MM.1S (cell line): ENCODE data around the gene PLD6.

Experiments
- DNase-seq: peaks from one replicate; pipeline ENCODE4 v3.0.0-alpha.2; 2015
- H2AFZ ChIP-seq: fragments of 300-600 bp; sonication (generic); 2 replicates; pipeline ENCODE4 v1.6.0; 2016; ENCODE audit warnings: antibody characterized with exemption, low read length
- H3F3A ChIP-seq: fragments of 300-600 bp; sonication (generic); 2 replicates; pipeline ENCODE4 v1.6.1; 2016; ENCODE audit warnings: mild to moderate bottlenecking, antibody characterized with exemption, low read length, moderate library complexity, mixed read lengths; ENCODE audit not compliant: insufficient read depth
- H3K27ac ChIP-seq: fragments of 300-600 bp; sonication (generic); 2 replicates; pipeline ENCODE4 v1.5.1; 2016; ENCODE audit warnings: mild to moderate bottlenecking, low read length
- H3K27me3 ChIP-seq: fragments of 300-600 bp; sonication (generic); replicated peaks from 2 replicates; pipeline ENCODE4 v1.6.0; 2016; ENCODE audit warnings: low read length; ENCODE audit not compliant: insufficient read depth
- H3K36me3 ChIP-seq: fragments of 300-600 bp; sonication (generic); replicated peaks from 2 replicates; pipeline ENCODE4 v1.6.1; 2016; ENCODE audit warnings: mild to moderate bottlenecking, low read length, mixed read lengths; ENCODE audit not compliant: insufficient read depth
- H3K4me1 ChIP-seq: fragments of 300-600 bp; sonication (generic); 2 replicates; pipeline ENCODE4 v1.6.1; 2016; ENCODE audit warnings: low read length, mixed read lengths
- H3K4me2 ChIP-seq: fragments of 300-600 bp; sonication (generic); 2 replicates; pipeline ENCODE4 v1.6.0; 2016; ENCODE audit warnings: low read depth, low read length
- H3K4me3 ChIP-seq: fragments of 300-600 bp; sonication (generic); 2 replicates; pipeline ENCODE4 v1.5.1; 2016; ENCODE audit warnings: low read length, mixed read lengths
- H3K79me2 ChIP-seq: fragments of 300-600 bp; sonication (generic); 2 replicates; pipeline ENCODE4 v1.6.1; 2016; ENCODE audit warnings: mixed run types, low read length, mixed read lengths
- H3K9ac ChIP-seq: fragments of 300-600 bp; sonication (generic); 2 replicates; pipeline ENCODE4 v1.6.1; 2016; ENCODE audit warnings: low read length, mixed read lengths
- H3K9me2 ChIP-seq: fragments of 300-600 bp; sonication (generic); replicated peaks from 2 replicates; pipeline ENCODE4 v1.6.1; 2016; ENCODE audit warnings: mild to moderate bottlenecking, low read length, mixed read lengths; ENCODE audit not compliant: insufficient read depth
- H3K9me3 ChIP-seq: fragments of 300-600 bp; sonication (generic); replicated peaks from 2 replicates; pipeline ENCODE4 v1.6.1; 2016; ENCODE audit warnings: mild to moderate bottlenecking, low read length, mixed read lengths; ENCODE audit not compliant: insufficient read depth
- H4K20me1 ChIP-seq: fragments of 300-600 bp; sonication (generic); 2 replicates; pipeline ENCODE4 v1.6.1; 2016; ENCODE audit warnings: mild to moderate bottlenecking, low read length, moderate library complexity, mixed read lengths; ENCODE audit not compliant: insufficient read depth
- CTCF ChIP-seq: fragments of 300-600 bp; sonication (generic); IDR thresholded peaks from 2 replicates; pipeline ENCODE4 v1.5.1; 2016; ENCODE audit warnings: antibody characterized with exemption, low read length, mixed read lengths
- EZH2 ChIP-seq: fragments of 300-600 bp; sonication (generic); optimal IDR thresholded peaks from 2 replicates; pipeline ENCODE3; 2017; ENCODE audit warnings: low read depth, mild to moderate bottlenecking, antibody characterized with exemption, low read length, mixed read lengths
- EZH2phosphoT487 ChIP-seq: fragments of 300-600 bp; sonication (generic); IDR thresholded peaks from 2 replicates; pipeline ENCODE4 v1.6.1; 2018; ENCODE audit warnings: antibody characterized with exemption, low read length

Gene PLD6

GRCh38 chr17:17201271-17201670 lies 4.9 kb downstream of the PLD6 start:
- Histone ChIP-seq H3F3A (peaks cover 8% of the 10 kb centered on the region; the same call in 1 of the 2 replicates), H2AFZ (no peak overlapping the region), H3K4me3 (no peak overlapping the region), H3K4me1 (peaks cover 8% of the 10 kb centered on the region; the same call in 1 of the 2 replicates), H3K9ac (no peak overlapping the region), H3K27me3 (no peaks in the 10 kb centered on the region), H3K27ac (no peak overlapping the region), H3K36me3 (no peaks in the 10 kb centered on the region), H3K9me3 (no peaks in the 10 kb centered on the region), H4K20me1 (no peaks in the 10 kb centered on the region), H3K79me2 (peaks cover 35% of the 10 kb centered on the region), H3K9me2 (no peaks in the 10 kb centered on the region), H3K4me2 (no peak overlapping the region)
- TF ChIP-seq EZH2phosphoT487 = no peak
- no peak for DNase-seq

GRCh38 chr17:17200831-17201230 lies 5.3 kb downstream of the PLD6 start:
- Histone ChIP-seq H4K20me1 (no peaks in the 10 kb centered on the region), H3K27me3 (no peaks in the 10 kb centered on the region), H3K4me3 (no peak overlapping the region), H3F3A (peaks cover 4% of the 10 kb centered on the region; the same call in 1 of the 2 replicates), H3K36me3 (no peaks in the 10 kb centered on the region), H3K79me2 (peaks cover 35% of the 10 kb centered on the region), H2AFZ (no peak overlapping the region), H3K4me1 (peaks cover 8% of the 10 kb centered on the region; the same call in 1 of the 2 replicates), H3K9me3 (no peaks in the 10 kb centered on the region), H3K9me2 (no peaks in the 10 kb centered on the region), H3K27ac (no peak overlapping the region), H3K4me2 (no peak overlapping the region), H3K9ac (no peak overlapping the region)
- DNase-seq = no peak
- no peak for TF ChIP-seq EZH2phosphoT487
- TF ChIP-seq EZH2 = no peak
- no peak for TF ChIP-seq CTCF

GRCh38 chr17:17200311-17200710 lies 5.8 kb downstream of the PLD6 start:
- peaks cover 8% of the 10 kb centered on the region; the same call in 1 of the 2 replicates for H3K4me1 ChIP-seq
- TF ChIP-seq CTCF (no peak), EZH2phosphoT487 (no peak), EZH2 (no peak)
- H3K27ac ChIP-seq = no peak overlapping the region
- peaks cover 35% of the 10 kb centered on the region for H3K79me2 ChIP-seq
- no peak overlapping the region for H2AFZ ChIP-seq
- H3F3A ChIP-seq = no peaks in the 10 kb centered on the region
- no peak overlapping the region for H3K4me2 ChIP-seq
- no peak overlapping the region for H3K9ac ChIP-seq
- H3K4me3 ChIP-seq = no peak overlapping the region
- no peaks in the 10 kb centered on the region for H3K27me3 ChIP-seq
- no peaks in the 10 kb centered on the region for H4K20me1 ChIP-seq
- H3K36me3 ChIP-seq = no peaks in the 10 kb centered on the region
- no peaks in the 10 kb centered on the region for H3K9me2 ChIP-seq
- no peaks in the 10 kb centered on the region for H3K9me3 ChIP-seq
- DNase-seq = no peak

- no peaks in the 10 kb centered on the region for H4K20me1 ChIP-seq
- no peak overlapping the region for H3K4me2 ChIP-seq
- peaks cover 16% of the 10 kb centered on the region for H3K79me2 ChIP-seq
- H3K9me2 ChIP-seq = no peaks in the 10 kb centered on the region
- no peak overlapping the region for H3K4me3 ChIP-seq
- H3F3A ChIP-seq = no peaks in the 10 kb centered on the region
- no peaks in the 10 kb centered on the region for H3K9me3 ChIP-seq
- no peaks in the 10 kb centered on the region for H3K27me3 ChIP-seq
- H3K27ac ChIP-seq = no peak overlapping the region
- TF ChIP-seq EZH2phosphoT487 = no peak
- no peak for TF ChIP-seq CTCF
- H3K36me3 ChIP-seq = no peaks in the 10 kb centered on the region
- H3K4me1 ChIP-seq = no peaks in the 10 kb centered on the region
- DNase-seq = no peak
- H2AFZ ChIP-seq = no peak overlapping the region
- no peak overlapping the region for H3K9ac ChIP-seq
These were observed 7.9 kb downstream of the PLD6 start for GRCh38 chr17:17198281-17198680.
